GM21526 (cell line): ENCODE data around the gene ADAMTS19.
A peak's percentile ranks its signal among the peaks of the same experiment; 100 is the strongest.
"Not testable (repeated sequence)": the region's sequence is repeated elsewhere in the genome, so short reads cannot be mapped to it uniquely, and the experiment has no call there.

ENCODE experiments used
- ATAC-seq: cut with Tn5 transposase; IDR thresholded peaks from one replicate; pipeline ENCODE4 v1.9.1; 2021; ENCODE audit warnings: moderate library complexity; ENCODE audit not compliant: unreplicated experiment, low FRiP score

Gene ADAMTS19

DNA sequence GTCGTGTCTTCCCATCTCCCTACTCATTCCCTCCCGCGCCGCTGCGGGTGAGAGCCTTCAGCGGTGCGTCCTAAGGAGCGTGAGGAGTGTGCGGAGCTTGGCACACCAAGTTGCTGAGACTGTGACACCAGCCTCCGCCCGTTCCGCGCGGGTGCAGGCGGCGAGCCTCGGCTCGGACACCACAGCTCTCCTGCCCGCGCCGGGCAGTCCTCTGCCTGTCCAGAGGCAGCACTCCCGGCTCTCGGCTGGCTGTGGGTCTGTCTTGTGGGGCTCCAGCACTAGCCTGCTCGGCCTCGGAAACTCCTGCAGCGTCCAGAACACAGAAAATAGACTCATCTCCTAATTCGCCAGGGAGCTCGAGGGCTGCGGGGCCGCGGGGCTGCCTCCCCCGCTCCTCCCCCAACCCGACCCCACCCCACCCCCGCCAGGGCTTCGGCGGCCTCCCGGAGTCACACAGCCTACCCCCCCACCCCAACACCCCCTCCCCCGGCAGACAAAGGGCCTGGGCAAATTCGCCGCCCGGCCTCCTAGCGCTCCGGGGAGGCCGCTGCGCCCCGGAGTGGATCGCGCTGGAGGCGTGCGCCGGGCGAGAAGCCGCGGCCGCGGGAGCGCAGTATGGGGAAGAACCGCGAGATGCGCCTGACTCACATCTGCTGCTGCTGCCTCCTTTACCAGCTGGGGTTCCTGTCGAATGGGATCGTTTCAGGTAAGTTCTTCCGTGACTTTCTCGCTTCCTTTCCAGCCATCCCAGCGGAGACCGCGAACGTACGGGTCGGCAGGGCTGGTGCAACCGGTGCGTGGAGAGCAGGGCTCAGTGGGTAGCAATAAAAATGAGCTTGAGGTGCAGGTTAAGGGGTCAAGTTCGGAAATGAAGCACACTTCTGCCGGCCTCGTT, at the start of gene ADAMTS19:
TSS of gene ADAMTS19 (plus strand) at position 522 of the 895 bp plus-strand sequence. CDS start at position 616, 94 bp downstream.
- peak; percentile 46 for ATAC-seq

DNA sequence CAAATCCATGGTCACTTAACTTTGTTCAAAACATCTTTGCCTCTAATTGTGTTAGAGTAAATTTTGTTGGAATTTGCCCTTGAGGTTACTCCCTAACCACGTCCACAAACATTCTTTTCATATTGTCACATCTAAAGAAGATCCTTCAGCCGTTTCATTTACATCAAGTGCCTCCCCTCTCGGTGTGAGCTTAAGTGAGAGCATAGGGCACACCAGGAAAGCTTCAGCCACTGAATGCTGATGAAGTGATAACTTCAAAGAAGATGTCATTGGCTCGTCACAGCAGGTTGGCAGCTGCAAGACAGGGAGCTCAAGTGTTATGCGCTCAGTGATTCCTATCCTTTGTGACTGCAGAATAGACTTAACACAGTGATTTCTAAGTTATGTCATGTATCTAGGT, 49.6 kb upstream of the ADAMTS19 start:
- ATAC-seq = no peak

- no peak for ATAC-seq
These were observed 47.4 kb upstream of the ADAMTS19 start for GRCh38 chr5:129412721-129413120.

- no peak for ATAC-seq
These were observed 46.5 kb upstream of the ADAMTS19 start for GRCh38 chr5:129413570-129413969.

DNA sequence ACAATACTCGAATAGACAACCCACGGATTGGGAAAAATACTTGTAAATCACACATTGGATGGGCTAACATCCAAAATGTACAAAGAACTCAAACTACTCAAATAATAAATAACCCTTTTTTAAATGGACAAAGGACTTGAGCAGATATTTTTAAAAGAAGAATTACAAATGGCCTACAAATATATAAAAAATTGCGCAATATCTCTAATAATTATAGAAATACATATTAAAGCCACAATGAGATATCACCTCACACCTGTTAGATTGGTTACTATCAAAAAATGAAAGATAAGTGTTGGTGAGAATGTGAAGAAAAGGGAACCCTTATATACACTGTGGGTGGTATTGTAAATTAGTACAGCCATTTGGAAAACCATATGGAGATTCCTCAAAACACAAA, 40.8 kb upstream of the ADAMTS19 start:
- ATAC-seq = no peak

- ATAC-seq = no peak
These were observed 35.1 kb upstream of the ADAMTS19 start for GRCh38 chr5:129425031-129425430.

- ATAC-seq = no peak
These were observed 34.0 kb upstream of the ADAMTS19 start for GRCh38 chr5:129426071-129426470.

DNA sequence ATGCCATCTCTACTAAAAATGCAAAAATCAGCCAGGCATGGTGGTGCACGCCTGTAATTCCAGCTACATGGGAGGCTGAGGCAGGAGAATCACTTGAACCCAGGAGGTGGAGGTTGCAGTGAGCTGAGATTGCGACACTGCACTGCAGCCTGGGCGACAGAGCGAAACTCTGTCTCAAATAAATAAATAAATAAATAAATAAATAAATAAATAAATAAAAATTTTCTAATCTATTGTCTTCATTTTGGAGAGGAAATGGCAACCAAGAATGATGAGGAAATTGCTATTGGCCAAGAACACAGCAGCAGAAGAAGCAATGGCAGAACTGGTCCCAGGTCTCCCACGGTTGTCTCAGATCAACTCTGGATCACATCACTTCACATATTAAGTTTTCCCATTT, 31.5 kb upstream of the ADAMTS19 start:
- not testable (repeated sequence) for ATAC-seq

DNA sequence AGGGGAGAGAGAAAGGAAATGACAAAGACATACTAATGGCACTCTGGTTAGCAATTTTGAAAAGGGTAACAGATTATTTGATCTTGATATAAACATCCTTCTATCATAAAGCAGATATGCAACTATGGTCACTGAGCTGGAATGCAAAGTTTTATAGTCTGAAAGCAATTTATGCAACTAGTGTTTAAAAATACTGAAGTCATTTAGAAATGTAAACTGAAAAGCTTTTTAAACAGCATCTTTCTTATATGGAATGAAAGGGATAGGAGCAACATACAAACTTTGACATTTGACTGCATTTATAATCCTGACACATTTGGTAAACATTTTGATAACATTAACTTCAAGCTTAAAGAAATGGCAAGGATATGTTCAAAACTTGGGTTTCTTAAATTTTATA, 28.7 kb upstream of the ADAMTS19 start:
- ATAC-seq = no peak

DNA sequence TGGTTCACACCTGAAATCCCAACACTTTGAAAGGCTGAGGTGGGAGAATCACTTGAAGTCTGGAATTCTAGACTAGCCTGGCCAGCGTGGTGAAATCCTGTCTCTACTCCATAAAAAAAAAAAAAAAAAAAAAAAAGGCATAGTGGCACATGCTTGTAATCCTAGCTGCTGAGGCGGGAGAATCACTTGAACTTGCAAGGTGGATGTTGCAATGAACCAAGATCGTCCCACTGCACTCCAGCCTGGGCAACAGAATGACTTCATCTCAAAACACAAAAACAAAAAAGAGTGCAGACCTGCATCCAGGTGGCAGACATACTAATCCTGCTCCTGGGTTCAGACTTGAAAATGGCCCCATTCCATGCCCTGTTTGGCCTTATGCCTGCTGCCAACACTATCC, 21.8 kb upstream of the ADAMTS19 start:
- no peak for ATAC-seq

DNA sequence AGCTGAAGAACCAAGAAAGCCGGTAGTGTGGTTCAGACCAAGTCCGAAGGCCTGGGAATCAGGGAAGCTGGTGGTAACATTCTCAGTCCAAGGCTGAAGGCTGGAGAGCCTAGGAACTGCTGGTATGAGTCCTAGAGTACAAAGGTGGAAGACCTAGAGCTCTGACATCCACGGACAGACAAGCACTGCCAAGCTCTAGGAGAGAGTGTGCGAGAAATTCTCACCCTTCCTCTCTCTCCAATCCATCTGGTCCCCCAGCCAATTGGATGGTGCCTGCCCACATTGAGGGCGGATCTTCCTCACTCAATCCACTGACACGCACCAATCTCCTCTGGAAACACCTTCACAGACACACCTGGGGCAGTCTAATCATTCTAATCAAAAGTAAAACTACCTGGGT, 19.7 kb upstream of the ADAMTS19 start:
- ATAC-seq = no peak

GRCh38 chr5:129441096-129441495, 19.0 kb upstream of the ADAMTS19 start:
- ATAC-seq = no peak

- no peak for ATAC-seq
These were observed 14.7 kb upstream of the ADAMTS19 start for GRCh38 chr5:129445379-129445778.

GRCh38 chr5:129447968-129448367, 12.1 kb upstream of the ADAMTS19 start:
- no peak for ATAC-seq

DNA sequence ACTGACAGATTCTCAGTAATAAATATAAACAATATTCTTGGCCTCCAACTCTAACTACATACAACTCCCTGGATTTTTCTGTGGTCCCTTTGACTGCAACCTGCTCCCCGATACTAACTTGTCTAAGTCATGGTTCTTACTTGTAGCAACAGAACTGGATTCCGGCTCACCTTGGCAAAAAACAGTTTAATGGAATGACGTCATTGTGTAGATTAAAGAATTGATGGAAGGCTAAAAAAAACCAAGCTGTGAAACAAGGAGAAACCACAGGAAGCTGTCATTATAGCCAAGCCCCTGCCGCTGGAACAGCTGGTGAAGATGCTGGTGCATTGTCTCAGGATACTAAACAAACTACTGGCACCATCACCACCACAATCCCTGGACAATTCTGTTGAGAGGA, 11.4 kb upstream of the ADAMTS19 start:
- ATAC-seq = no peak

GRCh38 chr5:129454461-129454860, 5.6 kb upstream of the ADAMTS19 start:
- no peak for ATAC-seq

DNA sequence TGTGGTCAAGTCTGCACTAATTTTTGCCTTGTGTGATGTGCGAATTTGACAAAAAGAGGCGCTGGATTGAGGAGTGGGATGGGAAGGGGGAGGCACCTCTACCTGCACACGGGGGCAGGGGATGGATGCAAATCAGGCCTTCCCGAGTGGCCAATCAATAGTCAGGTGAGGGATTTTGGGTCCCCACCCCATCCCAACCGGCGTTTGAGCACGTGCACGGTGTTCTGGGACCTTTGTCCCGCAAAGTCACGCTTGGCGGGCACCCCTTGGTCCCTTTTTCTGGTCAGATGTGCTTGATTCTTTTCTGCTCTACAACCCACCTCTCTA, 685 bp upstream of the ADAMTS19 start:
- ATAC-seq = no peak

DNA sequence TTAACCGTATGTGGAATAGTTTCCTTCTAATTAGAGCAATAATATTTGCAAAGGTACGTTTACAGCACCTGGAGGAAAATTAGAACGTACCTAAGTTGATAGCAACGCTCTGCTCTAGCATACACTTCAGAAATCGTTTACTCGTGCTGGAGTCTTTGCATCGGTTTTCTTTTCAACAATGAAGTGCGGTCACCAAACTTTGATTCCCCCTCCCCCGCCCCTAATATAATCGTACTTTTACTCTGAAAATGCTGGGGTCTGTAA, 506 bp downstream of the ADAMTS19 start:
- peak; percentile 10 for ATAC-seq

DNA sequence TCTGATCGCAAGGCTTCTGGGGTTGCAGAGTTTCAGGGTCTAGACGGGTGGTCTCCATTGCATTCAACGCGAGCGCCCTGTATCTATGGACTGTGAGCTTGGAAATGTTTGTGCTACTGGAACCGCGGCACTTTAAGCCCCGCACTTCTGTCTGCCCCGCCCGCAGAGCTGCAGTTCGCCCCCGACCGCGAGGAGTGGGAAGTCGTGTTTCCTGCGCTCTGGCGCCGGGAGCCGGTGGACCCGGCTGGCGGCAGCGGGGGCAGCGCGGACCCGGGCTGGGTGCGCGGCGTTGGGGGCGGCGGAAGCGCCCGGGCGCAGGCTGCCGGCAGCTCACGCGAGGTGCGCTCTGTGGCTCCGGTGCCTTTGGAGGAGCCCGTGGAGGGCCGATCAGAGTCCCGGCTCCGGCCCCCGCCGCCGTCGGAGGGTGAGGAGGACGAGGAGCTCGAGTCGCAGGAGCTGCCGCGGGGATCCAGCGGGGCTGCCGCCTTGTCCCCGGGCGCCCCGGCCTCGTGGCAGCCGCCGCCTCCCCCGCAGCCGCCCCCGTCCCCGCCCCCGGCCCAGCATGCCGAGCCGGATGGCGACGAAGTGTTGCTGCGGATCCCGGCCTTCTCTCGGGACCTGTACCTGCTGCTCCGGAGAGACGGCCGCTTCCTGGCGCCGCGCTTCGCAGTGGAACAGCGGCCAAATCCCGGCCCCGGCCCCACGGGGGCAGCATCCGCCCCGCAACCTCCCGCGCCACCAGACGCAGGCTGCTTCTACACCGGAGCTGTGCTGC, 1.0 kb downstream of the ADAMTS19 start:
- ATAC-seq = peak; percentile 76

GRCh38 chr5:129461711-129462332, 1.7 kb downstream of the ADAMTS19 start:
- no peak for ATAC-seq

- no peak for ATAC-seq
These were observed 5.8 kb downstream of the ADAMTS19 start for GRCh38 chr5:129465776-129466344.
